Lung microvascular endothelial cell (primary cell): ENCODE results near the gene RING1. TPM values are rescaled to one million over a fixed set of nuclear protein-coding genes. Genes with fewer than 3 reads are reported as not detected.

Source experiments
- DNase-seq, 2 donors: peaks; one replicate each; pipeline versions ENCODE4 v3.0.0 to v3.0.0-alpha.2; 2010; ENCODE audit warnings: low read depth in 2 of 2
- total RNA-seq: library from RNA; depleted of rRNA; stranded (reverse); fragments of >200 nt; gene quantifications from 2 replicates; pipeline ENCODE4 v1.2.1, GENCODE V29; 2014

The RING1 gene
- total RNA-seq, 1 donor from 2014 or later, result 22.8 TPM

DNA sequence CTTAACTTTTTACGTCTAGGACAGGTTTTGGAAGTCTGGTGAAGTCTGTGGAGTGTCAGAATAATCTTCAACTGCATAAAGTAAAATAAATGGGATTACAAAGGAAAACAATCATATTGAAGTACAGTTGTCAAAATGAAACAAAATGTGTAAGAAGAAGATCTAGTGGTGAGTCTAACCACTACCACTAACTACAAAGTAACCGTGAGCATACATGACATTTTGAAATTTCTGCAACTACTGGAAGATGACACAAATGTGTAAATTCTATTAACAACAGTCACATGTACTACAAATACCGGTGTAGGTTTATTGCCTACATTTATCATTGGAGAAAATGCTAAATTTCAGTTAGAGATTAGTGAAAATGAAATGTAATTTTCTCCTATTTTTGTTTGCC lies 33.7 kb downstream of the RING1 start:
- no peak for DNase-seq

DNA sequence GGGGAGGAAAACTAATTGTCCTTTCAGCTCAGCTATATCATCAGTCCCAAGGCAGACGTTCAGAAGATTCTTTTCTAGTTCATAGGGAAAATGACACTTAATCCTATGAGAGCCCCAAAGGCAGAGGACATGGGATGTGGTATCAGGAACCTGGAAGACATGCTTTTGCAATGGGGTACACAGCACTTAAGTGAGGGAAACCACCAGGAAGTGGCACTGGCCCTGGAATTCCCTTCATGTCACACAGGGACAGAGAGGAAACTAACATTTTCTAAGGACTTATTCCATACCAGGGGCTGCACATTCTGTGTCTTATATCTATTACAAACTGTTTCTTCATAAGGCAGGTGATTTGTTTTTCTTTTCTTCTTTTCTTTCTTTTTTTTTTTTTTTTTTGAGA lies 35.2 kb downstream of the RING1 start:
- no peak for DNase-seq

DNA sequence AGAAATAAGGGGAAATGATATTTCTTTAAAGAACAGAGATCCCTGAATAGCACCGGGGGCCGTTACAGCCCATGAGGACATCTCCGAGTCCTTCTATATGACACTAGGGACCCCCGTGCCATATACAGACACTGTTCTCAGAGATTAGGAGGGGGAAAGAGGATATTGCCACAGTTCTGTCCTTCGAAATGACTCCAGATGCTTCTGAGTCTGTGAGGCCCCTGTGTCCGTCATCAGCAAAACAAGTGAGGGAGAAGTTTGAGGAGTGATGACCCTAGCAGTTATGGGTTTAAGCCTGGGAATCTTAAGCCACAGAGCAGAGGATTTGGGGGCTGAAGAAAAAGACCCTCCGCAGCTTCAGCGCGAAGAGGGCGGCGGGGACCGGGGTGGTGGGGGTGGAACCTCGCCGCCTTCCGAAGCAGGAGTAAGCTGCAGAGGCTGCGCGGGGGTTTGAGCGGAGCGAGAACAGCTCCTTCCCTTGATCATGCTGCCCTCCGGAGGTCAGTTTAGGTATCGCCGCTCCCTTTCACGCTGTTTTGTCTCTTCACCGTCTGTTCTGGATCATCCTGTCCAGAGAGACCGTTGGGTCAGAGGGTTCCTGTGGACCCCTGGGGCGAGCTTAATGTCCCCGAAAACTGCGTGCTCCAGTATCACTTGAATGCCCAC lies 39.8 kb downstream of the RING1 start:
- peak; percentile 86 to 88 for DNase-seq

DNA sequence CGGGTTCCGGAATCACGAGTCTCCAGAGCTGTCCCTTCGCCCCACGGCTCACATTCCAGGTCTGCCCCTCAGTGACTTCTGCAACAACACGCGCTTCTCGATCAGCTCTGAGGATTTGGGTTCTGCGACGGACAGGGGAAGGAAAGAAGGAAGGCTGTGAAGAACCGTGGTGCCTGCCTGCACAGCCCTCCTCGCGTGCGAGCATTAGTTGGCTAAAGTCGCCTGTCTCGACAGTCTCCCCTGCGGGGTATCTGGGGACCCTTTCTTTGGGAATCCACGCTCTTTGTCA lies 40.3 kb downstream of the RING1 start:
- DNase-seq, result no peak

DNA sequence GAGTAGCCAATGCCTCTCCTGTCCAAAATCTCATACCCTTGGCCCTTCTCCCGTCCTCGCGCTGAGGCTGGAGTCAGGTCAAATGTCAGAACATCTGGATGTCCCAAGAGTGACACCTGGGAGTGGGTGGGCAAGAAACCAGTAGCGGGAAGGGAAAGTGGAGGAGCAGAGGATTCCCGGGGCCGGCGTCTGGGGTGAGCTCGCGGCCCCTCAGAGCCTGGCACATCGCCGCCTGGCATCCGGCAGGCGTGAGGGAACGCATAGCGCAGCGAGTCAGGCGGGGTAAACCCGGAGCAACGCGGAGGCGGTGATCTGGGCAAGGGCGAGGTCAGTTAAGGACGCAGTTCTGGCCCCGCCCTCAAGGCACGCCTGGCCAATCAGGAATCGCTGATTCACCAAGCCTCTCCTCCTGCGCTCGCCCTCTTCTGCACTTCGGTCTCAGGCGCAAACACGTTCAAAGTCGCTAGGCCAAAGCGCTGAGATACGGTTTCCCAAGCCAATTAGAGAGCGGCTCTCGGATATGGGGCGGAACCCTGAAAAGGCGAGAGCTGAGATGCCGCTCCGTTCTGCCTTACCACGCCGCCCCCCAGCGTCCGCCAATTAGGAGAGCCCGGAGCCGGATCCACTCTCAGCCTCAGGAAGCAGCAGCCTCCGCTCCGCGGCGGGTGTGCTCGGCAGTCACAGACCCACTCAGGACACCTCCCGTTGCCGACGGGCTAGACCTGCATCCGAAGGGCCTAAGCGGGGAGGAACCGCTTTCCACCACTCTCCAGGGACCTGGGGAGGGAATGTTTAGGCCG lies 40.8 kb downstream of the RING1 start:
- peak; percentile 98 to 99 for DNase-seq

DNA sequence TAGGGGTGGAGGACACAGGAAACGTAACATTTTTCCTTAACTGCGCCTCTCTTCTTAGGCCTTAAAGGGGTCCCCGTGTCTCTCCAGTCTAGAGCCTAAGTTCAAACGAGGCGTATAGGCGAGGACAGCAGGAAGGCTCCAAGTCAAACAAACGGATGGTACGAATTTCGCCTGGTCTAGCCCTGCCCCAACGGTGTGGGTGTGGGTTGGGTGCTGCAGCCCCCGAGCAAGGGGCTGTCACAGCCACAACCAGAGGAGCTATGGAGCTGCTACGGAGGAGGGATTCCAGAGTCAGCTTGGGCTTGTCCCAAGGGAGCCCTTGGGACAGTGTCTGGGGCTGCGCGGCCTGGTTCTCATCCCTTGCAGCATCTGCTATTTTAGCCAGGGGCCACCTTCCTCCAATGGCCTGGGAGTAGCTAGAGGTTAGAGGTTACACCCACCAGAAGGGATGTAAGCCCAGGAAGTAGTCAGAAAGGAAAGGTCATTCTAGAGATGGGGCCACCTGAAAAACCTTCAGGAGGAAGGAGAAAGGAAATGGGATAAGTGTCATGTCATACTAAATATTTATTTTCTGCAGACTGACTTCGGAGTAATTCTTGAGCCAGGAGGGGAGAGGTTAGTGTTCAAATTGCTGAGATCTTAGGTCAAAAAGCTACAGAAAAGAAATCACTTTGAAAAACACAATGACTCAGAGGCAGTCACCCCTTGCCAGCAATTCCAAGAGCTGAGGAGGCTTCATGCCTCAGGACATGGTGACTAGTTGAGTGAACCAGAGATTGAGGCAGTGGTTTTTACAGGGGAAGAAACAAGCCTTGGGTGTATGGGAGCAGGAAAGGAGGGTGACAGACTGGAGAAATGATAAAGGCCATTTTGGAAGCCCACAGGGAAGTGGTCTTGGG lies 41.7 kb downstream of the RING1 start:
- DNase-seq, result peak; percentile 8 to 70

DNA sequence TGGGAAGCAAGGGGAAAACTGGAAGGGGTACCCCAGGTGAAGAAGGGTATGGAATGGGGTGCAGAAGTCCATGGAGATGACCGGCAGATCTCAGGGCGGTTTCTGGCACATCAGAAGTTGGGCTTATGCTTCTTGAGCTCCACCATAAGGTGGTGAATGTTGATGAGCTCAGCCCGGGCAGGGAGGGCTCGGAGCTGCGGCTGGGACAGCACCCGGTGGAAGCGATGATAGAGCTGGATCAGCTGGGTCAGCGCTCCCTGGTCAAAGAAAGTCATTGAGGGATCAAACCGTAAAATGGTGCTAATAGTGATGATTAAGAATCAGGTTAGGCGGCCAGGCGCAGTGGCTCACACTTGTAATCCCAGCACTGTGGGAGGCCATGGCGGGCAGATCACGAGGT lies 42.4 kb downstream of the RING1 start:
- no peak for DNase-seq

DNA sequence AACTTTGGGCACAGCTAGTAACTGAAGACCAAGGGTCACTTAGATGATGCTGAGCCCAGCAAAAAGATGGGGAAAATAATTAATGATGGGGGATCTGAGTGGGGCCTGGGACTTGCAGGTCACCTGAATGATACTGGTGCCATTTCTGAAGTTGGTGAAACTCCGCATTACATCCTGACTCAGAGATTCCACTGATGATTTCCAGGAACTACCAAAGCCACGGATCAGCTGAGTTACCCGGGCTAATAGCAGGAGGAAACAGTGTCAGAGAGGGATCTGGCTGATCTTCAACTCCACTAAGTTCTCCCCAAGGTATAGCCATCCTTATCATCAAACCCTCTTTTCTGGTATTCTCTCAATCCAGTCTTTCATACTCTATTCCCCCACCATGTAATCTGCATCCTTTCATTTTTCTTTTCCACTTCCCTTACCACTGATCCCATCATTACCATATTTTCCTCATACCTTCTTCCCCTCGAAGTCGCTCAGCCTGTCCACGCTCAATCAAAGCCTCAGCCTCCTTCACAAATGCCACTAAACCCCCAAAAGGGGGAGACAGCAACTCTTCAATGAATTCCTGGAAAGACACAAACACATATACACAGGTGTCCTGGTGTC lies 43.2 kb downstream of the RING1 start:
- no peak for DNase-seq

DNA sequence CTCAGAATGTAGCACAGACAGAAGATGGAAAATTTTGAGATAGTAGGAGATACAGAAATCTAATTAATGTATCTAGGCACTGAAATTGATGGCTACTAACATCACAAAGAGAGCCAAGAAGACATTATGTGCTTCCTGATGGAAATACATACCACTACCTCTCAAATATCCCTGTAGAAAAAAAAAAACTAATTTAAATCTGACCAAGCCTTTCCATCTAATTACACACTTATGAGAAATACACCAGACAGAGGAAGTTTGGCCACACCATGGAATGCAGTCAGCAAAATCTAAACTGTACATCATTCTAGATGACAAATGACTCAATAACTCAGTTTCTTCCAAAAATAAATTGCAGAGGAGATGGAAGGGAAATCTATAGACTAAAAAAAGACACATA lies 44.5 kb downstream of the RING1 start:
- DNase-seq, result no peak

DNA sequence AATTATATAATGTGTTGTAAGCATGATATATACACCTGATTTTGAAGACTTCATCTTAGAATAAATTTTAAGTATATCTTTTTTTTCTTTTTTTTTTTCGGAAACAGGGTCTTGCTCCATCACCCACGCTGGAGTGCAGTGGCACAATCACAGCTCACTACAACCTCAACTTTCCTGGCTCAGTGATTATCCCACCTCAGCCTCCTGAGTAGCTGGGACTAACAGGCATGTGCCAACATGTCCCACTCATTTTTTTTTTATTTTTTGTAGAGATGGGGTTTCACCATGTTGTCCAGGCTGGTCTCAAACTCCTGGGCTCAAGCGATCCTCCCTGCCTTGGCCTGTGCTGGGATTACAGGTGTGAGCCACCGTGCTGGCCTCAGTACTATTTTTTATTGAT lies 46.3 kb downstream of the RING1 start:
- no peak for DNase-seq

DNA sequence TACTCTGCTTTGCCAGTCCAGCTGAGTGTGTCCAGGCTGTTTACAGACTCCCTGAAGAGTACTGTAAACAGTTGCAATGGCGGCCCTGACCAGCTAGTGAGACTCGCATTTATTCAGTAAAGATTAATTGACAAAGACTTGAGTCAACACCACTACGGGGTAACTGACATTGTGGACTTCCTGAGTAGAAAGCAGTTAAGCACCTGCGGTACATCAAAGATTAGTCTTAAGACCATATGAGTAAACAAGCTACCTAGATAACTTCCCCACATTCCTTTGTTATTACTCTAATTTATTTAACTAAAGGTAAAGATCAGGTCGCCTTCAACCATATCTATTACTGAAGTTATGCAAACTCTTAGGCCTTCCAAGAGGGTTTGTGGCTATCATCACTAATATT lies 50.7 kb downstream of the RING1 start:
- no peak for DNase-seq

Other genes with a start within 250 kb of the RING1 start
- 34.0 and 49.8 TPM in 2 replicates for gene BRD2, start 239.9 kb upstream of the RING1 start, total RNA-seq
- not detected in 2 replicates for gene HLA-DOA, start 198.9 kb upstream of the RING1 start, total RNA-seq
- gene HLA-DPA1, start 134.9 kb upstream of the RING1 start, total RNA-seq, result 3.0 and 10.5 TPM in 2 replicates
- gene HLA-DPB1, start 132.5 kb upstream of the RING1 start, total RNA-seq, result 7.3 and 12.2 TPM in 2 replicates
- under 0.01 and 0.20 TPM in 2 replicates for gene COL11A2, start 16.0 kb upstream of the RING1 start, total RNA-seq
- 15.5 and 18.3 TPM in 2 replicates for gene RXRB, start 7.8 kb upstream of the RING1 start, total RNA-seq
- gene SLC39A7, start 7.6 kb upstream of the RING1 start, total RNA-seq, result 79.8 and 95.2 TPM in 2 replicates
- gene HSD17B8, start 3.8 kb upstream of the RING1 start, total RNA-seq, result 7.0 and 8.5 TPM in 2 replicates
- 20.9 and 26.6 TPM in 2 replicates for gene VPS52, start 63.4 kb downstream of the RING1 start, total RNA-seq
- 4,351 and 4,512 TPM in 2 replicates for gene RPS18, start 63.6 kb downstream of the RING1 start, total RNA-seq
- gene B3GALT4, start 68.6 kb downstream of the RING1 start, total RNA-seq, result 4.1 and 6.5 TPM in 2 replicates
- gene WDR46, start 80.7 kb downstream of the RING1 start, total RNA-seq, result 55.4 and 58.5 TPM in 2 replicates
- gene PFDN6, start 81.1 kb downstream of the RING1 start, total RNA-seq, result 30.3 and 34.1 TPM in 2 replicates
- 31.8 and 53.0 TPM in 2 replicates for gene RGL2, start 90.4 kb downstream of the RING1 start, total RNA-seq
- gene TAPBP, start 105.6 kb downstream of the RING1 start, total RNA-seq, result 46.9 and 57.7 TPM in 2 replicates
- gene ZBTB22, start 109.2 kb downstream of the RING1 start, total RNA-seq, result 11.3 and 20.0 TPM in 2 replicates
- 29.2 and 35.9 TPM in 2 replicates for gene DAXX, start 114.5 kb downstream of the RING1 start, total RNA-seq
- 4.2 and 9.4 TPM in 2 replicates for gene KIFC1, start 183.3 kb downstream of the RING1 start, total RNA-seq
- 5.4 and 9.7 TPM in 2 replicates for gene PHF1, start 202.5 kb downstream of the RING1 start, total RNA-seq
- gene CUTA, start 209.6 kb downstream of the RING1 start, total RNA-seq, result 52.3 and 89.5 TPM in 2 replicates
- 1.3 and 1.6 TPM in 2 replicates for gene SYNGAP1, start 211.6 kb downstream of the RING1 start, total RNA-seq
- 3.1 and 5.8 TPM in 2 replicates for gene ZBTB9, start 246.1 kb downstream of the RING1 start, total RNA-seq